Measurements from ENCODE around the gene DGKI.

DNA sequence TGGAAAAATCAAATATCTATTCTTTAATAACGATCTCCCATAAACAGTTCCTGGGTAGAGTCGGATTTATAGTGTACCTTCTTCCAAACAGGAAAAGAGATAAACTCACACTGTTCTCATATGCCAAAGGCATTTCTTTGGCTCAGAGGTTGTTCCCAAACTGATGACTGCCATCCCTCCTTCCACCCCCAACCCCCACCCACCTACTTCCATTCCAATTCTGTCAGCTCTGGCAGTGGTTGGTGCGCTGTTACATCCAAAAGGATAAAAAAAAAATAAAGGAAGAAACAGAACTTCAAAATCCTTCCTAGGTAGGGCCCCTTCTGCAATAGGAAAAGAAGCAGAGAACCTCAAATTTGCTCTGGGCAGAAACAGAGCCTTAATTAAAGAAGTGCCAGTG, 104.7 kb downstream of the DGKI start:
- TF ChIP-seq, protein P1, sequence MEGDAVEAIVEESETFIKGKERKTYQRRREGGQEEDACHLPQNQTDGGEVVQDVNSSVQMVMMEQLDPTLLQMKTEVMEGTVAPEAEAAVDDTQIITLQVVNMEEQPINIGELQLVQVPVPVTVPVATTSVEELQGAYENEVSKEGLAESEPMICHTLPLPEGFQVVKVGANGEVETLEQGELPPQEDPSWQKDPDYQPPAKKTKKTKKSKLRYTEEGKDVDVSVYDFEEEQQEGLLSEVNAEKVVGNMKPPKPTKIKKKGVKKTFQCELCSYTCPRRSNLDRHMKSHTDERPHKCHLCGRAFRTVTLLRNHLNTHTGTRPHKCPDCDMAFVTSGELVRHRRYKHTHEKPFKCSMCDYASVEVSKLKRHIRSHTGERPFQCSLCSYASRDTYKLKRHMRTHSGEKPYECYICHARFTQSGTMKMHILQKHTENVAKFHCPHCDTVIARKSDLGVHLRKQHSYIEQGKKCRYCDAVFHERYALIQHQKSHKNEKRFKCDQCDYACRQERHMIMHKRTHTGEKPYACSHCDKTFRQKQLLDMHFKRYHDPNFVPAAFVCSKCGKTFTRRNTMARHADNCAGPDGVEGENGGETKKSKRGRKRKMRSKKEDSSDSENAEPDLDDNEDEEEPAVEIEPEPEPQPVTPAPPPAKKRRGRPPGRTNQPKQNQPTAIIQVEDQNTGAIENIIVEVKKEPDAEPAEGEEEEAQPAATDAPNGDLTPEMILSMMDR (IDR thresholded peaks at IDR 0.05 in 4 of 5, conservative IDR thresholded peaks at IDR 0.05 in 1 of 5): no peak
- TF ChIP-seq POLR2A (IDR thresholded peaks at IDR 0.05): no peak
